A673 (cell line): Measurements from ENCODE around the gene ARHGAP26. TPM values are rescaled to one million over a fixed set of nuclear protein-coding genes. Genes with fewer than 3 reads are reported as not detected.

Experiments
- BruUV-seq: library from RNA; stranded (reverse); fragments of 400-500 nt; replicated peaks from 2 replicates; lab custom pipeline; 2021; lab: Mats Ljungman, UMichigan
- CTCF ChIA-PET: fragments of 300-600 bp; sonication (Branson Sonifier 250); formaldehyde crosslinking; loops from one replicate; lab custom pipeline; 2022; ENCODE audit warnings: antibody characterized with exemption; lab: Charles Lee
- POLR2A ChIA-PET: fragments of 300-600 bp; sonication (Branson Sonifier 250); formaldehyde crosslinking; loops from one replicate; lab custom pipeline; 2022; ENCODE audit warnings: antibody characterized with exemption; ENCODE audit not compliant: low non-redundant PET; lab: Charles Lee
- DNase-seq: peaks from one replicate; pipeline ENCODE4 v3.0.0-alpha.2; 2015; ENCODE audit warnings: low spot score
- H3K27ac ChIP-seq: fragments of 200-600 bp; sonication (generic); 2 replicates; pipeline ENCODE4 v1.5.1; 2016; ENCODE audit warnings: mixed run types, low read depth, mild to moderate bottlenecking, mixed read lengths, antibody characterized with exemption, low read length; ENCODE audit not compliant: poor library complexity, severe bottlenecking
- H3K27me3 ChIP-seq: fragments of 200-600 bp; sonication (generic); replicated peaks from 2 replicates; pipeline ENCODE4 v1.6.1; 2017; ENCODE audit warnings: mixed run types, low read depth, mild to moderate bottlenecking, mixed read lengths, antibody characterized with exemption, low read length; ENCODE audit not compliant: insufficient read depth, poor library complexity
- H3K36me3 ChIP-seq: fragments of 200-600 bp; sonication (generic); 2 replicates; pipeline ENCODE4 v1.6.1; 2016; ENCODE audit warnings: mixed run types, mild to moderate bottlenecking, mixed read lengths, antibody characterized with exemption, low read length; ENCODE audit not compliant: insufficient read depth, poor library complexity, severe bottlenecking
- H3K4me1 ChIP-seq: fragments of 200-600 bp; sonication (generic); 2 replicates; pipeline ENCODE4 v1.6.1; 2017; ENCODE audit warnings: mixed run types, mild to moderate bottlenecking, mixed read lengths, antibody characterized with exemption, low read length; ENCODE audit not compliant: insufficient read depth, poor library complexity, severe bottlenecking
- H3K4me3 ChIP-seq: fragments of 200-600 bp; sonication (generic); 2 replicates; pipeline ENCODE4 v1.5.1; 2016; ENCODE audit warnings: low read depth, mixed run types, mild to moderate bottlenecking, mixed read lengths, low read length; ENCODE audit not compliant: poor library complexity, severe bottlenecking
- H3K9me3 ChIP-seq: fragments of 200-600 bp; sonication (generic); 2 replicates; pipeline ENCODE4 v1.6.1; 2016; ENCODE audit warnings: mixed run types, low read depth, mild to moderate bottlenecking, mixed read lengths, antibody characterized with exemption, low read length; ENCODE audit not compliant: poor library complexity, severe bottlenecking
- CTCF ChIP-seq: fragments of 300-800, 200-600 bp; sonication (generic); conservative IDR thresholded peaks from 2 replicates; pipeline ENCODE4 v1.5.1; 2017; ENCODE audit warnings: low read depth, mild to moderate bottlenecking, antibody characterized with exemption, low read length, moderate library complexity, mixed read lengths
- EZH2 ChIP-seq: fragments of 200-600 bp; sonication (generic); IDR thresholded peaks from 2 replicates; pipeline ENCODE4 v1.6.1; 2017; ENCODE audit warnings: borderline replicate concordance, low read depth, mild to moderate bottlenecking, mixed read lengths, antibody characterized with exemption, low read length; ENCODE audit not compliant: poor library complexity, severe bottlenecking
- intact Hi-C: fragments of 100-400 bp; cut with micrococcal nuclease; formaldehyde crosslinking; loops from one replicate; pipeline ENCODE4 v1.10.0; 2022; ENCODE audit not compliant: unreplicated experiment
- total RNA-seq: library from RNA; stranded (reverse); gene quantifications from 2 replicates; pipeline ENCODE4 v1.2.3, GENCODE V29; 2021

The ARHGAP26 gene
- total RNA-seq, 1 experiment from 2014 or later: 25.5 TPM

DNA sequence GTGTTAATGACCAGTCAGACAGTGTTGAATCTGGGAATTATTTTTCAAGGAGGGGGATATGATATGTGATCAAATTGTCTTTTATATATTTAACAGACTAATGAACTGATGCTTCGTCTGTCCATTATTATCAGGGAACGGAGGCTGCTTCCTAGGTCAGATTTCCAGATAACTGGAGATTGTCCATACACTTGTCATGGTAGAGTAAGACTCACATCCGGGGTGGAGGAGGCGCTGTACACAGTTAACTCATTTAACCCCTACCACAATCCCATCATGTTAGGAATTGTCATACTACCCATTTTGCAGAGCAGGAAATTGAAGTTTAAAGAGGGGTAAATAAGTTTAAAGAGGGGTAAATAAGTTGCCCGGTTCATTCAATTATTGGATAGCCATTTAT, 55.9 kb downstream of the ARHGAP26 start:
- intact Hi-C loops: no loop called here
- DNase-seq: no peak
- no peaks in the 10 kb centered on the region for H3K27me3 ChIP-seq
- TF ChIP-seq CTCF (no peak), EZH2 (no peak)
- no peaks in the 10 kb centered on the region for H3K9me3 ChIP-seq
- no peak overlapping the region for H3K4me3 ChIP-seq
- no peak overlapping the region for H3K27ac ChIP-seq
- no peaks in the 10 kb centered on the region for H3K36me3 ChIP-seq
- BruUV-seq: no TSS peak
- CTCF ChIA-PET: no interaction called here
- peaks cover 31% of the 10 kb centered on the region for H3K4me1 ChIP-seq
- POLR2A ChIA-PET: no interaction called here

DNA sequence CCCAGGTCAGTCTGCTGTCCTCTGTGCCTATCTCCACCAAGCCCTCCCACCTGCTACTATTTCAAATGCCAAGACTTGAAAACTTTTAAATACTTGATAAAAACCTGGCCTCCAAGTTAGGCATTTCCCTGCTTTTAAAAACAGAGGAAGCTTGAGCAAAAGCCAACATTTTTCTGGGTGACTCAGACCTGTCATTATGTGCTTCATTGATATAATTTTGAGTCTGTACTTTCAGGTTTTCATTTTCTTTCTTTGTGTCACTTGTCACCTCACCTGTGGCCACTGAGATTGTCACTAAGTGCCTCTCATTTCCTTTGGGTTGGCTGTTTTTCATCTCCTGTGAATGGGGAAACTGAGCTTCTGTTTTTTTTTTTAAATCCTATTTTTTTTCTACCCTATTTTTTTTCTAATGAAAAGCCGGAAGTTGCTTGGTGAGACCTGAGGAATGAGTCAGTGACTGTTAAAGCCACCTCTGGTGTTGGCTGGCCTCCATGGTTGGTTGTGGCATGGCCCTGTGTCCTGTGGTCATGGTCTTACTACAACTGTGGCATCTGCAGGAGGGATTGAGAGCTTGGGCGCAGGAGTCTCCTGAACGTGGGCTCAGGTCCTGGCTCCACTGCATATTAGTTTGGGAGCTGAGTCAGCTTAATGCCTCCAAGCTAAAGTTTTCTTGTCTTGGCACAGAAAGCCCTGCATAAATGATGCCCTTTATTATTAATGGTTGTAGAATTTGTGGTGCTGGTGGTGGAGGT, 56.7 kb downstream of the ARHGAP26 start:
- no peaks in the 10 kb centered on the region for H3K9me3 ChIP-seq
- intact Hi-C loops: no loop called here
- TF ChIP-seq EZH2 (no peak), CTCF (no peak)
- no peaks in the 10 kb centered on the region for H3K27me3 ChIP-seq
- H3K27ac ChIP-seq: no peak overlapping the region
- no TSS peak for BruUV-seq
- peak; percentile 34 for DNase-seq
- no peaks in the 10 kb centered on the region for H3K36me3 ChIP-seq
- peaks cover 29% of the 10 kb centered on the region for H3K4me1 ChIP-seq
- ChIA-PET CTCF (no interaction called here), POLR2A (no interaction called here)
- no peak overlapping the region for H3K4me3 ChIP-seq

GRCh38 chr5:142827934-142828576, 57.9 kb downstream of the ARHGAP26 start:
- TF ChIP-seq CTCF: no peak
- TF ChIP-seq EZH2: no peak
- H3K36me3 ChIP-seq: no peaks in the 10 kb centered on the region
- peaks cover 21% of the 10 kb centered on the region for H3K4me1 ChIP-seq
- no peak overlapping the region for H3K27ac ChIP-seq
- H3K27me3 ChIP-seq: no peaks in the 10 kb centered on the region
- ChIA-PET CTCF (no interaction called here), POLR2A (no interaction called here)
- DNase-seq: no peak
- intact Hi-C loops: no loop called here
- H3K9me3 ChIP-seq: no peaks in the 10 kb centered on the region
- no peak overlapping the region for H3K4me3 ChIP-seq
- no TSS peak for BruUV-seq
